ENCODE measurements around the gene TRIM29.
"Not testable (repeated sequence)": the region's sequence is repeated elsewhere in the genome, so short reads cannot be mapped to it uniquely, and the experiment has no call there.

Gene TRIM29

GRCh38 chr11:120170741-120171261 lies 32.9 kb upstream of the TRIM29 start:
- no peak for DNase-seq

GRCh38 chr11:120169981-120170698 lies 32.2 kb upstream of the TRIM29 start:
- DNase-seq: no peak

- peak; percentile 78 for DNase-seq
Observed at GRCh38 chr11:120168960-120169681, 31.2 kb upstream of the TRIM29 start.

GRCh38 chr11:120168108-120168959 lies 30.4 kb upstream of the TRIM29 start:
- no peak for DNase-seq

GRCh38 chr11:120167659-120168058 lies 29.7 kb upstream of the TRIM29 start:
- no peak for DNase-seq

- no peak for DNase-seq
Observed at GRCh38 chr11:120160436-120160835, 22.5 kb upstream of the TRIM29 start.

GRCh38 chr11:120153221-120153620 lies 15.3 kb upstream of the TRIM29 start:
- no peak for DNase-seq

- no peak for DNase-seq
Observed at GRCh38 chr11:120151536-120151935, 13.6 kb upstream of the TRIM29 start.

GRCh38 chr11:120149246-120149645 lies 11.3 kb upstream of the TRIM29 start:
- DNase-seq: no peak

GRCh38 chr11:120147950-120148270 lies 10.0 kb upstream of the TRIM29 start:
- no peak for DNase-seq

- DNase-seq: no peak
Observed at GRCh38 chr11:120147094-120147949, 9.4 kb upstream of the TRIM29 start.

- no peak for DNase-seq
Observed at GRCh38 chr11:120146413-120147093, 8.6 kb upstream of the TRIM29 start.

GRCh38 chr11:120144501-120144900 lies 6.6 kb upstream of the TRIM29 start:
- DNase-seq: no peak

GRCh38 chr11:120143472-120143871 lies 5.6 kb upstream of the TRIM29 start:
- not testable (repeated sequence) for DNase-seq

- no peak for DNase-seq
Observed at GRCh38 chr11:120142441-120143100, 4.7 kb upstream of the TRIM29 start.

- no peak for DNase-seq
Observed at GRCh38 chr11:120141768-120142423, 4.0 kb upstream of the TRIM29 start.

- no peak for DNase-seq
Observed at GRCh38 chr11:120141113-120141767, 3.3 kb upstream of the TRIM29 start.

- DNase-seq: no peak
Observed at GRCh38 chr11:120139316-120140069, 1.6 kb upstream of the TRIM29 start.

- DNase-seq: no peak
Observed at GRCh38 chr11:120137187-120137610, 714 bp downstream of the TRIM29 start.

All from NCI-H1092 treated with DMSO at 0.1 percent for 48 hours (cell line).